ENCODE data around the gene TMEM88.
"Not testable (repeated sequence)": the region's sequence is repeated elsewhere in the genome, so short reads cannot be mapped to it uniquely, and the experiment has no call there.

TMEM88 gene

DNA sequence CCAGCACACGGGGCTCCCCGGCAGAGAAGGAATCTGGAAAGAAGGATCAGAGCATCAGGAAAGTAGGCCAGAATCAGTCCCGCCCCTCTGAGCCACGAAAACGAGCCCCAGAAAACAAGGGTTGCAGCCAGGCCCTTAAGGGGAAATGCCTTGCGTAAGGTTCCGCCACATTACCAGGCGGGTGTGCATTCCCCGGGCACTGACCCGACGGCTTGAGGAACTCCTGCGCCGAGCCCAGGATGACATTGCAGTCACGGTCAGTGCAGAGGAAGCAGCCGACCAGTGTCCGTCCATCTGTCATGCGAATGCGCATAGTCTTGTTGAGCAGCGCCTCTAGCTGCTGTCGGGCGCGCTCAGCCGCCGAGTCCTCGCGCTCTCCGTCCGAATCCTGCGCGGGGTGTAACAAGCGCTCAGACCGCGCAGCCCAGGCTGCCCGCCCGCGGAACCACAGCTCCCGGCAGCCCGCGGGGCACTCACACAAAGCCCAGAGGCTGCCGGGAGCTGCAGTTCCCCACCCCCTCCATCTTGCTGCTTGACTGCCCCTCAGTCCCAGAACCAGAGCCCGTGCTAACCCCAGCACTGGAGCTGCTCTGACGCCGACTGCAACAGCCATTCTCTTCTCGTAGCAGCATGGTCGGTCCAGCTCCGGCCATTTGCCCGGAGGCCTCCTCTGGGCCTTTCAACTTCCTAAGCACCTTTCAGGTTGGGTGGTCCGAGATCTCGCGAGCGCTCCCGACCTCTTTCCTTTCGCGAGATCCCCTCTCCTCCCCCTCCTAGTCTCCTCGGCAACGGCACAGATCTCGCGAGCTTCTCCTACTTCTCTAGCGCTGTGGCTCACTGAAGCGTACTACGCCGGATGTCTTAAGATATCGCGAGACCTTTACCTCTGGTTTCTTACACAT, 2.2 kb downstream of the TMEM88 start, which contains the start of gene NAA38:
Gene NAA38 (minus strand): TSS at position 749 of the 902 bp plus-strand sequence. CDS start 96 bp downstream, at position 653.
- peak; percentile 90 for DNase-seq

DNA sequence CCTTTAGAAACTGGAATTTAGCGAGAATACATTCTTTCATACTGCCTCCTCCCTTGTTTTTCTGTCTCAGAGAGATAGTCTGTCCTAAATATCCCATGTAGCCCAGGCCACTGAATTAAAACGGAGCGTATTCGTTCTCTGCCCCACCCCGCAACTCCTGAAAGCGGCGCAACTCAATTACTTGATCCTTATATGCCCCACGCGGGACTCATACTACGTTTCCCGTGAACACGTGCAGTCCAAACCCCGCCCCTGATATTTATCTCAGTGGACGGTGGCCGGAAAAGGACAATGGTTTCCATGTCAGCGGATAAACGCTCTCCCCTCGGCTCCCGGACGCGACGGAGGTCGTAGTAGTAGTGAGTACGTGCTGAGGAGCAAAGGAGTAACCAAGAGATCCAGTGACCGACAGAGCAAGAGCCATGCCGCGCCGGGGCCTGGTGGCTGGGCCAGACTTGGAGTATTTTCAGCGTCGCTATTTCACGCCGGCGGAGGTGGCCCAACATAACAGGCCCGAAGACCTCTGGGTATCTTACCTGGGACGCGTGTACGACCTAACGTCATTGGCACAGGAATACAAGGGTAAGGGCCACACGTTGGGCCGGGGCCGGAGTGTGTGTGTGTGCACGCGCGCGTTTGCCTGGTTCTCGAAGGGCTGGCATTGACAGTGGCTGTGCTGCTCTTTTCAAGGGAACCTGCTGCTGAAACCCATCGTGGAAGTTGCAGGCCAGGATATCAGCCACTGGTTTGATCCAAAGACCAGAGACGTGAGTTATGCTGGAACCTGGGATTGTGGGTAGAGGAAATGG, 3.1 kb downstream of the TMEM88 start, which contains the start of gene CYB5D1:
Gene CYB5D1 (plus strand): TSS at position 291 of the 809 bp plus-strand sequence. CDS start 132 bp downstream, at position 423.
- DNase-seq: peak; percentile 80

DNA sequence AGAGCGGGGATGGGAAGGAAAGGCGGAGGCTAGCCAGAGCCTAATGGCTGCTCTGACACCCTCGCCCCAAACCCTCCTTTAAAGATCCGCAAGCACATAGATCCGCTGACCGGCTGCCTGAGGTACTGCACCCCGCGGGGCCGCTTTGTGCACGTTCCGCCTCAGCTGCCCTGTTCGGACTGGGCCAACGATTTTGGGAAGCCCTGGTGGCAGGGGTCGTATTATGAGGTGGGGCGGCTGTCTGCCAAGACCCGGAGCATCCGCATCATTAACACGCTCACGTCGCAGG, 3.6 kb downstream of the TMEM88 start:
- DNase-seq: no peak

DNA sequence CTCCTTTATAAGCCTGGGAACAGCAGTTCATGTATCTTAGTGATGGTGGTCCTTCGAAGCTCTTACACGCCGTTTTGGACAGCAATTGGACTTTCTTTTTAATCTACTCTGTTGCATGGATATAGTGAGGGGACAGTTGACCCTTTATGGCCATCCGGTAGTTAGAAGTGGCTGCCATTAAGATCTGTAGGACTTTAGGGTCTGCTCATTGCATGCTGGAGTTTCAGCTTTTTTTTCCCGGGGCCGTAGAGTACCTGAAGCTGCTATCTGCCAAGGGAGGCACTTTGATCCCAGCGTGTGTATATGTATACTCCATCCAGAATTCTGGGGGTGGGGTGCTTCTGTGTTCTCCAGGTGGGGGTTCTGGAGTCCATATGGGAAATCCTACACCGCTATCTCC, 4.2 kb downstream of the TMEM88 start:
- DNase-seq: no peak

DNA sequence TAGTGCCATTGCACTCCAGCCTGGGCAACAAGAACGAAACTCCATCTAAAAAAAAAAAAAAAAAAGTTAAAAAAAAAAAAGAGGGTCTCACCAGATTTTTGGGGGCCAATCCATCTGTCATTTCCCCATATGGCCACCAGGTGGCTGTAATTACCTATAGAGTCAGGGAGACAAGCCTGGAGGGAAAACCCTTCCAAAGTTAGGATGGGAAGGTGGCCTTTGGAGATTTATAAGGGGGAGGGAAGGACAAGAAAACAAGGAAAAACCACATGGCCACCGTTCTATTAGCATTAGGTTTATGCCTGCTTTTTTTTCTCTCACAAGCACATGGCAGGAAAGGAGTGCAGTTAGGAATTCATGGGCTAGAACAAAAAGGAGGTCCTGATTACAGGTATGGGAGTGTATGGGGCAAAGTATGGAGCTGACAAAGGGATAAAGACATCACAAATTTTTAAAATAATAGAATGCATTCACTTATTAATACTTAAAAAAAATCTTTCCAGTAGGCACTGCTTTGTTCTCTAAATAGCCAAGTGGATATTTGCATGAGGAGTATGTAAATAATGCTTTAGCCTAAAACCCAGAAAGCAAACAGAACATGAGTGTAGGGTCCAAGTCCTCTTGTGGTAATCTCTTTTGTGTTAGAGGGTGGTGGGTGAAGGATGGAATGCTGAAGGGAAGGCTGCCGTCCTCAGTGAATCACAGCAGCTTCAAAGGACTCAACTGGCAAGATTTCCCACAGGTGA, 8.0 kb downstream of the TMEM88 start:
- peak; percentile 67 for DNase-seq

DNA sequence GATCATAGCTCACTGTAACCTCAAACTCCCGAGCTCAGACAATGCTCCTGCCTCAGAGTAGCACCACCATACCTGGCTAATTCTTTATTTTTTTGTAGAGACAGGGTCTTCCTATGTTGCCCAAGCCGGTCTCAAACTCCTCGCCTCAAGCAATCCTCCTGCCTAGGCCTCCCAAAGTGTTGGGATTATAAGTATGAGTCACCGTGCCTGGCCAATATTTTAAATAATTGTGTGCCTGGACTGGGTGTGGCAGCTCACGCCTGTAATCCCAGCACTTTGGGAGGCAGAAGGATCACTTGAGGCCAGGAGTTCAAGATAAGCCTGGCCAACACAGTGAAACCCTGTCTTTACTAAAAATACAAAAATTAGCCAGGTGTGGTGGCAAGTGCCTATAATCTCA, 9.5 kb downstream of the TMEM88 start:
- DNase-seq: not testable (repeated sequence)

DNA sequence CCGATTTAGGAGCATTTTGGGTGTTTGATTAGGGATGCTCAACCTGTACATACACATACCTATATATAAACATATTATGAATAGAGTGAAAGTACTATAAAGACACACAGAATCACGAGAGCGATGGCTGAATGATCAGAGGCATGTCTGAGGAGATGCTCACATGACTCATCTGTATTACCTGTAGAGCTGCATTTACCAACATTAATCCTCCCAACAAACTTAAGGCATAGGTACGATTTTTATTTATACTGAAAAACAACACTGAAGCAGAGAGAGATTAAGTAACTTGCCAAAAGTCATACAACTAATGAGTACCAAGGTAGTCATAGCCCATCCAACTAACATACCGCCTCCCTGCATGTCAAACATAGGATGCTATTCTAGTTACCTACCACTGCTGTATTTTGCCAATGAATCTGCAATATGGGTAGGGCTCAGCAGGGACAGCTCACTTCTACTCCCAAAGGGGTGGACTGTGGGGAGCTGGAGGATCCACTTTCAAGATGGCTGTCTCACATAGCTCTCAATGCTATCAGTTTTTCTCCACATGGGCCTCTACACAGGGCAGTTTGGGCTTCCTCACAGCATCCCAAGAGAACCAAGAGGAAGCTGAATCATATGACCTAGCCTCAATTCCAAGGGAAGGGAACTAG, 10.3 kb downstream of the TMEM88 start:
- no peak for DNase-seq

DNA sequence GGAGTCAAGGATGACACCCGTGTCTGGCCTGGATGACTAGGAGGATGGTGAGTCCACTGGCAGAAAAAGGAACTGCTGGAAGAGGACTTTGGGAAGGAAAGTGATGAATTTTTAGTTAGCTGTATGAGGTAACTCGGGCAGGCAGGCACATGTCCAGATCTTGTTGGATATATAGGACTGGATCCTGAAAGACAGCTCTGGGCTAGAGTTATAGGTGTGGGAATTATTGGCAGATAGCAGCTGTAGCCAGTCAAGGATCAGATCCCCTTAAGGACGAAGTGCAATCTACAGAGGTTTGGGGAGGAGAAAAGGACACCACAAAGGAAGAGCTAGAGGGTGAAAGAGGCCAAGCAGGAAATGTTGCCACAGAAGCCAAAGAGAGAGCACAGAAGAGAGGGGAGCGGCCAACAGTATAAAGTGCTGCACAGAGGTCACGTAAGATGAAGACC, 13.0 kb downstream of the TMEM88 start:
- no peak for DNase-seq

DNA sequence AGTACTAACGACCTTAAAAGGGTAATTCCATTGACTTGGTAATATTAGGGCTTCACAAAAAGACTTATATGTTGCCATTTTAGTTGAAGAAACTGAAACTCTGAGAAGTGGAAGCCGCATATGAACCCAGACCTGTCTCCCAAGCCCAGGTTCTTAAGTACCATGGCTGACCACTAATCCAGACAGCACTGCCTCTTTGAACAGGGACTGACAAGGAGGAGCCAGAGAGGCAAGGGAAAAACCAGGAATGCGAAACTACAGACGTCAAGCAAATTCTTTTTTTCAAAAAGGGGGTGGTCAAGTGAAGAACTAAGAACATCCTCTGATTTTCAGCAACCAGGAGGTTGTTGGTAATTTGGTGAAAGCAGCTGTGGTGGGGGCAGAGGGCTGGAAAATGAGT, 18.2 kb downstream of the TMEM88 start:
- no peak for DNase-seq

DNA sequence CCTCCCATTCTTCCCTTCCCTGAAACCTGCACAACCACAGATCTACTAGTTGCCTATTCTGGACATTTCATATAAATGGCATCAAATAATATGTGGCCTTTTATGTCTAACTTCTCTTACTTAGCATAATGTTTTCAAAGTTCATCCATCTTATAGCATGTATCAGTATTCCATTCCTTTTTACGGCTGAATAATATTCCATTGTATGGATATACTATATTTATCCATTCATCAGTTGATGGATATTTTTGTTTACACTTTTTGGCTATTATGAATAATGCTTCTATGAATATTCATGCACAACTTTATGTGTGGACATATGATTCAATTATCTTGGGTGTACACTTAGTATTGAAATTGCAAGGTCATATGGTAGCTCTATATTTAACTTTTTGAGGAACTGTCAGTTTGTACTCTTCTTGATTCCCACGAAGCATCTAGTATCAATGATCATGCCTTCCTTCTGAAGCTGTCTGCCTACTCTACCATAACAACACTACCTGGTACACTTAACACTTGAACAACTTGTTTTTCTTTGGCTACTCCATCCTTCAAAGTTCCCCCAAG, 21.0 kb downstream of the TMEM88 start:
- DNase-seq: no peak

DNA sequence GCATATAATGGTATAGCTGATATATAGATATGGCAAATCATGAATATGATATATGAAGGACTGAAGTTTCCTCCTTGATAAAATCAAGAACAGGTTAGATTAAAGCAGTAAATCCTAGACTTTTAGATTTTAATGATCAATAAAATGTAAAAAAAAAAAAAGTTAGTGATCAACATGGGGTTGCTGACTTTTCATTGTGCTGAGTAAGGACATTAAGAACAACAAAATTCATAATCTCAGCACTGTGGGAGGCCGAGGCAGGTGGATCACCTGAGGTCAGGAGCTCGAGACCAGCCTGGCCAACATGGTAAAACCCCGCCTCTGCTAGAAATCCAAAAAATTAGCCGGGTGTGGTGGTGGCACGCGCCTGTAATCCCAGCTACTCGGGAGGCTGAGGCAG, 23.4 kb downstream of the TMEM88 start:
- no peak for DNase-seq

DNA sequence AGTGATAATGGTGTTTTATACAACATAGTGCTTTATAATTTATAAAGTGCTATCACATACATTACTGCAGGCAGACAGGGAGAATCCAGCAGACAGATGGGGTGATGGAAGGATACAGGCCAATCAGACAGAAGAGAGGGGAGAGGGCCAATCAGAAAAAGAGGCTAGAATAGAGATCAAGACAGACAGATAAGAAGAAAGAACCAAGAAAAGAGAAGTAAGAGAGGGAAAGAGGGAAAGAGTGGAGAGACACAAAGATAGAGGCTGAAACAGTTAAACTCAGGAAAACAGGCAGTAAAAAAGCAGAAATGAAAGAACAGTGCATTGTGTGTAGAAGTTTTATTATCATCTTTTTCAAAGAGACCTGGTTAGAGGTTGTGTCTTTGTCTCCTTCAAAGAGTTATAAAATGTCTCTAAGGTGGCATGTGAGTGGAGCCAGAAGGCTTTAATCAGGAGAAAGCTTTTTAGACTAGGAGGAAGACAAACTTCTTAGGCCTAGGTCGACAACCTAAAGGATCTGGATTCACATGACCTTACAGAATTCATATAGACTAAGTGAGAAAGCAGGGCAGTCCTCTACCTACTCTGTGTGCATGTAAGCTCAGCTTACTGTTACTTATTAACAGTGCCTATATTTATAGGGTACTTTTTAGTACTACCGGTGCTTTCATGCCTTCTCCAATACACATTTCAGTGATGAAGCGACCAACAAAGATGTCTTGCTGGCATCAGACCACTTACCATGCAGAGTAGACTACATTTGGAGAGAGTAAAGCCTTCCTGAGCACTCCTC, 25.4 kb downstream of the TMEM88 start:
- no peak for DNase-seq

DNA sequence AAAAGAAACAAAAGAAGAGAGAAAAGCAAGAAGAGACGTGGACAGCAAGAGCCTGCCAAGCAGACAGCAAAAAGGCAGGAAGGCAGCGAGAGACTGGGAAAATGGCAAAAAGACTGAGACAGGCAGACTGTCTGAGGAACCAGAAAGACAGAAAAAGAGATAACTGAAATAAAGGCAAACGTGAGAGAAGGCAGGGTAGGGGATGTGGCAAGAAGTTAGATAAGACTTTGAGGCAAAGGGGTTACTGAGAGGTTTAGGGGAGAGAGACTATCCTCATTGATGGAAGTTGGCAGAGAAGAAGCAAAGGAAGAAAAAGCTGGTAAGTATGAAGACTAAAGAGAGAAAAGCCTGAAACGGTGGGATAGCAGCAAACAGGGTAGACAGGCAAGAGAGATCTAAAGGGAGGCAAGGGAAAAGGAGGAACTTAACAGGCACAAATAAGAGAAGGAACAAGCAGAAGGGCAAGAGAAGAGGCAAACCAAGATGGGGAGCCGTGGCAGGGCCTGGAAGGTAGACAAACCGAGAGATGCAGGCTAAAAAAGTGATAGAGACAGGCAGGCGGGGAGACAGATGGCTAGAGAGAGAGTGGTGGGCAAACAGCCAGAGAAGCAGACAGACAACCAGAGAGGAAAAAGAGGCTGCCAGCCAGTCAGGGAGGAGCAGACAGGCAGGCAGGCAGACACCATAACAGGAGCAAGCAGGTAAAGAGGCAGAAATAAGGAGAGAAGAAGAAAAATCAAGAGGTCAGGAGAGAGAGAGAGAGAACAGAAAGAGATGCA, 26.6 kb downstream of the TMEM88 start:
- no peak for DNase-seq

DNA sequence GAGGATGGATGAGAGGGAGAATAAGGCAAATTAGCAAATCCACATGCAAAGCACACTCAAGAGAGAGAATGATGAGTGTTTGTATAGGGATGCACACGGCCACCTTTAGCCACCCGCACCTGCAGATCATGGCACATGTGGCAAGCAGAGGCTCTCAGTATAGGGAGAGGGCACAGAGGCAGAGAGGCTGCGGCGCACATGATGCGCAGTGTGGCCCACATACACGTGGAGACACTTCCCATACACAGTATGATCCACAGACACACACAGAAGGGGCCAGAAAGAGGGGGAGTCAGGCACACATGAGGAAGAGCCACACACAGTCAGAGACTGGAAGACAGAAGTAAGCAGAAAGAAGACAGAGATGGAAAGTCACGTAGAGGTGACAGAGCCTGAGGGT, 27.2 kb downstream of the TMEM88 start:
- no peak for DNase-seq

DNA sequence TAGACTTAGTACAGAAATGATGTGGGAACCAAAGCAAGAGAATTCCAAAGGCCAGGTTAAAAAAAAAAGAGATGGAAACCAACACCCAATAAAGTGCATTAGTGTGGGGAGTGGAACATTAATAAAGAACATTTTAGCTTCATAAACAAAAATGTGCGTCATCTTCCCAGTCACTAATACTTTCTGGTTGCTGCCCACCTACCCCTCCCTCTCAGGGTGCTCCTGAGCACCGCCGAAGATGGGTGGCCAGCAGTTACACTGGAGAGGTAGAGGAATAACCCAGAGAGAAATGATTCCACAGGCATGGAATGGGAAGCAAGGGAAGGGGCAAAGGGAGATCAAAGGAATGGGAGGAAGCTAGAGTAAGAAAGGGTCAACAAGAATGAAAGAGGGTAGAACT, 27.8 kb downstream of the TMEM88 start:
- no peak for DNase-seq

DNA sequence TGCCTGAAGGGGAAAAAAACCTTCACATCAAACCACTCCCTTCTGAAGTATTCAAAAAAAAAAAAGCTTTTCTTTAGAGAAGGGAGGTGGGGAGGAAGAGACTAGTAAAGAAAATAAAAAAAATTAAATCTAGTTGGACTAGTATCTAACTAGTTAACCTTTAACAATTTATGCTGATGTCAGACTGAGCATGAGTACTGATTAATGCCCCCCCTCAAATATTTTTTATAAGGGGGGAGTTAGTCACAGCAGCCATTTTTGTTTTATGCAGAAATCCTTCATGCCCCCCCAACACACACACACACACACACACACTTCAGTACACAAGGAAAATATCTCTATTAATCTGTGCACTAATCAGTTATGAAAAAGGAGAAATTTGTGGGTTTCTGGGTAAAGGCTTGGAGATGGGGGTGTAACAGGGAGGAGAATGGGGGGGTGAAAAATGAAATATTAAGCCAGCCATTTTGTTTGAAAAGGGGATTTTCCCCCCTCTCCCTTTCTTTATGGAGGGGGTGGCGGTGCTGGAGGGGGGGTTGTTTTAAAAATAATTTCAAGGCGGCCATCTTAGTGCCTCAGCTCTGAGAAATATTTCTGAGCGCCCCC, 29.0 kb downstream of the TMEM88 start:
- DNase-seq: peak; percentile 34

DNA sequence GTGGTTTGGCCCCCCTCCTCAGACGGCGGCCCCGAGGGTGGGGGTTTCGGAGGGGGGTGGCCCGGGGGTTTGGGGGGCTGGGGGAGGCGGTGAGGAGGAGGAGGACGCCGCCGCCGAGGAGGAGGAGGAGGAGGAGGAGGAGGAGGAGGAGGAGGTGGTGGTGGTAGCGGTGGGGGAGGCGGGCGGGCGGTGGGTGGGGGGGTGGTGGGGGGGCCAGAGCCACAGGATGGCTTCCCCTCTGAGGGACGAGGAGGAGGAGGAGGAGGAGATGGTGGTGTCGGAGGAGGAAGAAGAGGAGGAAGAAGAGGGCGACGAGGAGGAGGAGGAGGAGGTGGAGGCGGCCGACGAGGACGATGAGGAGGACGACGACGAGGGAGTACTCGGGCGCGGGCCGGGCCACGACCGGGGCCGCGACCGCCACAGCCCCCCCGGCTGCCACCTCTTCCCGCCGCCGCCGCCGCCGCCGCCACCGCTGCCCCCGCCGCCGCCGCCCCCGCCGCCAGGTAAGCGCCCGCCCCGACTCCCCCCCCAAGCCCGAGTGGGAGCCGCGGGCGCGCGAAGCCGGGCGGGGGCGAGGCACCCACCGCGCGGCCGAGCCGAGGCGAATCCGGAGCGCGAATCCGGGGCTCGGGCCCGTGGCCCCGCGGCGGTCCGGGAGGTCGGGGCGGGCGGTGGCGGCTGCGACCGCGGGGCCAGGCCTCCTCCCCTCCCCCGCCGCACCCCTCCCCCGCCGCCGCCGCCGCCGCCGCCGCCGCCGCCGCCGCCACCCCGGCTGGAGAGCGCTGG, 29.9 kb downstream of the TMEM88 start:
- DNase-seq: peak; percentile 9

DNA sequence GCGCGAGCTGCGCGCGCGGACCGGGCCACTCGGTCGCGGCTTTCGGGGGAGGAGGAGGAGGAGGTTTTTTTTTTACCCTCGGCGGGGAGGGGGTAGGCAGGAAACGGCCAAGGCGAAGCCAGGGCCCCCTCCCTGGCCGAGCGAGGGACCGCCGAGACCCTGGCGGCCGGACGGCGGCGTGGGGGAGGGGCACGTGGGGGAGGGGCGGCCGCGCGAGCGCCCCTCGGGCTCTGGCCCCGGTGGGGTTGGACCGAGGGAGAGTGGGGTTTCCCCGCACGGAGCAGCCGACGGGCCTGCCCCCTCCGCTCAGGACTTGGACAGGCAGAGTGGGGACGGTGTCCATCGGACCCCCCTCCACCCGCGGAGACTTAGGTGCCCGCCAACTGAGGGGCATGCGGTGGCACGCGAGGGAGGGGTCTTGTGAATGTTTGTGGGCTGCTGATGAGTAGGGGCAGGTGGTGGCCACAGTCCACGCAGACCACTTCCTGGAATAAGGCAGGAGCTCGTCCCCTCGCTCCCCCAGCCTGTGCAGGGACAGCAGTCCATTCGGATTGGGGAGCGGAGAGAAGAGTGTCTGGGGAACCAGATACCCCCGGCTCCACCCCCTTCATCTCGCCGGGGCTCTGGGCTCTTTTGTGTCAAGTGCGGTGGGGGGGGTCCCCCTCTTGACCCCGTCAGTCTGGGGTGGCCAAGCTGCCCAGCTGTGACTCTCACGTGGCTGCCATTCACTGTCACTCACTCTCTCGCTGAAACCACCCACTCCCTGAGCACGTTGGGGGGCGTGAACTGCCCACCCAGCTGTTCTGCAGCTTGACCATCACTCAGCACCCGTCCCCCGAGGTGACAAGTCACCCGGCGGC, 30.7 kb downstream of the TMEM88 start:
- peak; percentile 29 for DNase-seq
